Nephron progenitor cell (in vitro differentiated cells): ENCODE data around the gene STIM1.

Experiments
- DNase-seq: peaks from one replicate; pipeline ENCODE4 v3.0.0; 2021
- H3K27ac Mint-ChIP-seq: 2 replicates; pipeline ENCODE4 v1.8.0; 2021; ENCODE audit warnings: mild to moderate bottlenecking, moderate library complexity, mixed read lengths
- H3K27me3 Mint-ChIP-seq: 2 replicates; pipeline ENCODE4 v1.8.0; 2021; ENCODE audit warnings: mild to moderate bottlenecking, low read depth, mixed read lengths; ENCODE audit not compliant: poor library complexity
- H3K36me3 Mint-ChIP-seq: 2 replicates; pipeline ENCODE4 v1.8.0; 2021; ENCODE audit warnings: low read depth, mixed read lengths
- H3K4me1 Mint-ChIP-seq: 2 replicates; pipeline ENCODE4 v1.8.0; 2021; ENCODE audit warnings: mixed read lengths
- H3K4me3 Mint-ChIP-seq: 2 replicates; pipeline ENCODE4 v1.8.0; 2021; ENCODE audit warnings: mild to moderate bottlenecking, moderate library complexity, mixed read lengths
- H3K9me3 Mint-ChIP-seq: 2 replicates; pipeline ENCODE4 v1.8.0; 2021; ENCODE audit warnings: mild to moderate bottlenecking, moderate library complexity, mixed read lengths
- CTCF ChIP-seq: fragments of 200-600 bp; sonication (generic); IDR thresholded peaks from 2 replicates; pipeline ENCODE4 v1.5.0; 2021; ENCODE audit warnings: antibody characterized with exemption

The STIM1 gene

GRCh38 chr11:3837793-3838192 lies 17.7 kb upstream of the STIM1 start:
- no peak for TF ChIP-seq CTCF
- peaks cover 7% of the 10 kb centered on the region for H3K9me3 Mint-ChIP-seq
- no peak overlapping the region for H3K4me3 Mint-ChIP-seq
- DNase-seq, result no peak
- H3K36me3 Mint-ChIP-seq, result peaks cover 10% of the 10 kb centered on the region
- peaks cover 52% of the 10 kb centered on the region for H3K4me1 Mint-ChIP-seq
- H3K27ac Mint-ChIP-seq, result no peak overlapping the region
- no peaks in the 10 kb centered on the region for H3K27me3 Mint-ChIP-seq

GRCh38 chr11:3838504-3838903 lies 17.0 kb upstream of the STIM1 start:
- TF ChIP-seq CTCF, result no peak
- Mint-ChIP-seq H3K27me3 (no peaks in the 10 kb centered on the region), H3K4me1 (peaks cover 55% of the 10 kb centered on the region), H3K4me3 (peak overlapping the region; percentile 19), H3K36me3 (peaks cover 10% of the 10 kb centered on the region), H3K9me3 (peaks cover 7% of the 10 kb centered on the region), H3K27ac (no peak overlapping the region)
- DNase-seq, result no peak

GRCh38 chr11:3840004-3840869 lies 15.2 kb upstream of the STIM1 start:
- peaks cover 5% of the 10 kb centered on the region for H3K36me3 Mint-ChIP-seq
- H3K4me1 Mint-ChIP-seq, result peaks cover 48% of the 10 kb centered on the region
- H3K27ac Mint-ChIP-seq, result peak overlapping the region; percentile 25
- DNase-seq, result peak; percentile 80
- no peak for TF ChIP-seq CTCF
- H3K9me3 Mint-ChIP-seq, result peaks cover 7% of the 10 kb centered on the region
- H3K27me3 Mint-ChIP-seq, result no peaks in the 10 kb centered on the region
- H3K4me3 Mint-ChIP-seq, result peak overlapping the region; percentile 83

GRCh38 chr11:3840870-3841425 lies 14.5 kb upstream of the STIM1 start, which contains the start of gene RHOG:
RHOG (minus strand) TSS chr11:3840959; CDS start chr11:3828138, 12,821 bp downstream.
- H3K27me3 Mint-ChIP-seq, result no peaks in the 10 kb centered on the region
- H3K9me3 Mint-ChIP-seq, result peaks cover 7% of the 10 kb centered on the region
- H3K36me3 Mint-ChIP-seq, result no peaks in the 10 kb centered on the region
- H3K4me1 Mint-ChIP-seq, result peaks cover 40% of the 10 kb centered on the region
- peak within 1 kb of the TSS; percentile 83 for H3K4me3 Mint-ChIP-seq
- no peak for TF ChIP-seq CTCF
- DNase-seq, result peak; percentile 82
- peak within 1 kb of the TSS; percentile 25 for H3K27ac Mint-ChIP-seq

GRCh38 chr11:3841426-3842350 lies 13.8 kb upstream of the STIM1 start:
- Mint-ChIP-seq H3K27me3 (no peaks in the 10 kb centered on the region), H3K27ac (no peak overlapping the region), H3K4me3 (peak overlapping the region; percentile 82), H3K9me3 (peaks cover 7% of the 10 kb centered on the region), H3K36me3 (no peaks in the 10 kb centered on the region), H3K4me1 (peaks cover 40% of the 10 kb centered on the region)
- TF ChIP-seq CTCF, result peak; percentile 61
- DNase-seq, result peak; percentile 81
